Measurements from ENCODE around the gene SLC16A10. TPM values are rescaled to one million over a fixed set of nuclear protein-coding genes. Genes with fewer than 3 reads are reported as not detected.

Gene SLC16A10
- total and polyA plus RNA-seq, 2 of the 13 experiments (the other 11 are each of a cell fraction or from before 2014, with no cell fraction given), result 8.2 to 20.1 TPM

DNA sequence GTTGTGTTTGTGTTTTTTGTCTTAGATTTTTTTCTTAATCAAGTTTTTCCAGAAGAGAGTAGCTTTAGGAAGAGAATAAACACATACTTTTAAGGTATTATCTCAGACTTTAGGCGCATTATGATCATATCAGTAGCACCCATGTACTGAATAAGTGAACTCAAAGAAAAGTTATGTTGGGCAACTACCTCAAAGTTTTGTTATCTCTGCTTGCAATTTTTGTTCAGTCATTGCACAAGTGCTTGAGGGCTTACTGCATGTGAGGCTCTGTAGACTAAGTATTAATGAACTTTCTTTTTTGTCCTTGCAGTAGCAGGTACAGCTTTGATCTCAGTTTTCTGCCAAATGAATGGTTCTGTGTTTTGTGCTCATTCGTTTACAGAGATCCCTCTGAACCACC is 189.0 kb downstream of the SLC16A10 start:
- in situ Hi-C loops (cut with HindIII; ENCODE audit: extremely low pct_ligation_motif_present, low pct_unique_long_range_greater_than_20kb) (no loop called here), intact Hi-C loops (cut with micrococcal nuclease; ENCODE audit: unreplicated experiment) (no loop called here)
- Histone ChIP-seq H2AFZ (ENCODE audit: low read length) (no peak overlapping the region), H3K4me3 (replicated peaks in 1 of 3; ENCODE audit: insufficient read depth in 1 of 3, low read depth in 2 of 3, low read length in 3 of 3) (no peak overlapping the region), H3K9me3 (ENCODE audit: low read length) (peaks cover 19% of the 10 kb centered on the region), H3K36me3 (replicated peaks in 1 of 2; ENCODE audit: control insufficient read depth in 1 of 2, insufficient read depth in 2 of 2, low read length in 2 of 2) (peaks cover 11 to 36% of the 10 kb centered on the region in 2 experiments), H3K9ac (ENCODE audit: insufficient read depth, low read depth, low read length) (no peak overlapping the region), H3K27me3 (ENCODE audit: control insufficient read depth in 1 of 2, insufficient read depth in 2 of 2, low read length in 2 of 2) (no peaks in the 10 kb centered on the region), H3K4me2 (ENCODE audit: low read depth, low read length) (peak overlapping the region; percentile 23; the same call in 1 of the 2 replicates), H3K79me2 (ENCODE audit: insufficient read depth, low read length) (no peaks in the 10 kb centered on the region), H3K27ac (ENCODE audit: extremely low read length, insufficient read depth, low read length) (no peak overlapping the region), H3K4me1 (ENCODE audit: insufficient read depth, low read length) (peaks cover 28% of the 10 kb centered on the region), H4K20me1 (ENCODE audit: insufficient read depth, low read length) (no peaks in the 10 kb centered on the region)
- no TSS peak for BruUV-seq (replicated peaks)
- ChIA-PET CTCF (ENCODE audit: low intra/inter-chr PET ratio, low total read pairs) (no interaction called here), POLR2A (no interaction called here)
- WGBS (ENCODE audit: low lambda C conversion rate), result 56% methylated on average over 2 of the region's 2 CpGs
- DNase-seq (ENCODE audit: low spot score) (peak; percentile 44), ATAC-seq (peak; percentile 54; the same call in 2 of the 3 replicates), FAIRE-seq (no peak)
- TF ChIP-seq TEAD3 (CRISPR knock-in tag; optimal IDR thresholded peaks at IDR 0.05; ENCODE audit: borderline replicate concordance), result no peak
- TF ChIP-seq SOX13 (IDR thresholded peaks at IDR 0.05), result no peak
- peak in 1 of 2 experiments; percentile 28; a peak in 1 of 4 replicates for TF ChIP-seq SOX13 (CRISPR knock-in tag; conservative IDR thresholded peaks at IDR 0.05 in 1 of 2, IDR thresholded peaks at IDR 0.05 in 1 of 2)
- TF ChIP-seq CEBPG (CRISPR knock-in tag; IDR thresholded peaks at IDR 0.05), result 0 out of 2 replicates have a peak, but pooled peaks have one; percentile 43
- TF ChIP-seq, protein P1, sequence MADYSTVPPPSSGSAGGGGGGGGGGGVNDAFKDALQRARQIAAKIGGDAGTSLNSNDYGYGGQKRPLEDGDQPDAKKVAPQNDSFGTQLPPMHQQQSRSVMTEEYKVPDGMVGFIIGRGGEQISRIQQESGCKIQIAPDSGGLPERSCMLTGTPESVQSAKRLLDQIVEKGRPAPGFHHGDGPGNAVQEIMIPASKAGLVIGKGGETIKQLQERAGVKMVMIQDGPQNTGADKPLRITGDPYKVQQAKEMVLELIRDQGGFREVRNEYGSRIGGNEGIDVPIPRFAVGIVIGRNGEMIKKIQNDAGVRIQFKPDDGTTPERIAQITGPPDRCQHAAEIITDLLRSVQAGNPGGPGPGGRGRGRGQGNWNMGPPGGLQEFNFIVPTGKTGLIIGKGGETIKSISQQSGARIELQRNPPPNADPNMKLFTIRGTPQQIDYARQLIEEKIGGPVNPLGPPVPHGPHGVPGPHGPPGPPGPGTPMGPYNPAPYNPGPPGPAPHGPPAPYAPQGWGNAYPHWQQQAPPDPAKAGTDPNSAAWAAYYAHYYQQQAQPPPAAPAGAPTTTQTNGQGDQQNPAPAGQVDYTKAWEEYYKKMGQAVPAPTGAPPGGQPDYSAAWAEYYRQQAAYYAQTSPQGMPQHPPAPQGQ (CRISPR knock-in tag; IDR thresholded peaks at IDR 0.05; ENCODE audit: borderline replicate concordance), result no peak
- peak; percentile 25; the same call in 1 of the 2 replicates for TF ChIP-seq CREM (IDR thresholded peaks at IDR 0.05)
- TF ChIP-seq CREM (CRISPR knock-in tag; IDR thresholded peaks at IDR 0.05), result no peak
- peak in 1 of 2 experiments; percentile 38; a peak in 1 of 4 replicates for TF ChIP-seq EP300 (IDR thresholded peaks at IDR 0.05; ENCODE audit: low read depth in 2 of 2, low read length in 2 of 2)
- no peak for TF ChIP-seq EP300 (CRISPR knock-in tag; IDR thresholded peaks at IDR 0.05; ENCODE audit: borderline replicate concordance)
- 0 out of 2 replicates have a peak, but pooled peaks have one; percentile 12 for TF ChIP-seq ZNF12 (CRISPR knock-in tag; IDR thresholded peaks at IDR 0.05)
- no peak for TF ChIP-seq DNMT3B (CRISPR knock-in tag; conservative IDR thresholded peaks at IDR 0.05)
- peak; percentile 15; the same call in 1 of the 2 replicates for TF ChIP-seq TCF7 (IDR thresholded peaks at IDR 0.05; ENCODE audit: low read depth)
- no peak for TF ChIP-seq BCL3 (CRISPR knock-in tag; IDR thresholded peaks at IDR 0.05)
- no peak for TF ChIP-seq ZNF678 (CRISPR knock-in tag; IDR thresholded peaks at IDR 0.05)
- TF ChIP-seq CEBPB (IDR thresholded peaks at IDR 0.05; ENCODE audit: borderline replicate concordance, low read depth, low read length), result peak; percentile 72; the same call in 1 of the 2 replicates
